ENCODE data around the gene NUTM2F.
"Not testable (repeated sequence)": the region's sequence is repeated elsewhere in the genome, so short reads cannot be mapped to it uniquely, and the experiment has no call there.

Gene NUTM2F, protein sequence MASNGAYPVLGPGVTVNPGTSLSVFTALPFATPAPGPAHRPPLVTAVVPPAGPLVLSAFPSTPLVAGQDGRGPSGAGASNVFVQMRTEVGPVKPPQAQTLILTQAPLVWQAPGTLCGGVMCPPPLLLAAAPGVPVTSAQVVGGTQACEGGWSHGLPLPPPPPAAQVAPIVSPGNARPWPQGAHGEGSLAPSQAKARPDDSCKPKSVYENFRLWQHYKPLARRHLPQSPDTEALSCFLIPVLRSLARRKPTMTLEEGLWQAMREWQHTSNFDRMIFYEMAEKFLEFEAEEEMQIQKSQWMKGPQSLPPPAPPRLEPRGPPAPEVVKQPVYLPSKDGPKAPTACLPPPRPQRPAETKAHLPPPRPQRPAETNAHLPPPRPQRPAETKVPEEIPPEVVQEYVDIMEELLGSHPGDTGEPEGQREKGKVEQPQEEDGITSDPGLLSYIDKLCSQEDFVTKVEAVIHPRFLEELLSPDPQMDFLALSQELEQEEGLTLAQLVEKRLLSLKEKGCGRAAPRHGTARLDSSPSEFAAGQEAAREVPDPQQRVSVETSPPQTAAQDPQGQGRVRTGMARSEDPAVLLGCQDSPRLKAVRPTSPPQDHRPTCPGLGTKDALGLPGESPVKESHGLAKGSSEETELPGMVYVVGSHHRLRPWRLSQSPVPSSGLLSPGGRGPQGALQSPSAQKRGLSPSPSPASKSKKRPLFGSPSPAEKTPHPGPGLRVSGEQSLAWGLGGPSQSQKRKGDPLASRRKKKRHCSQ

DNA sequence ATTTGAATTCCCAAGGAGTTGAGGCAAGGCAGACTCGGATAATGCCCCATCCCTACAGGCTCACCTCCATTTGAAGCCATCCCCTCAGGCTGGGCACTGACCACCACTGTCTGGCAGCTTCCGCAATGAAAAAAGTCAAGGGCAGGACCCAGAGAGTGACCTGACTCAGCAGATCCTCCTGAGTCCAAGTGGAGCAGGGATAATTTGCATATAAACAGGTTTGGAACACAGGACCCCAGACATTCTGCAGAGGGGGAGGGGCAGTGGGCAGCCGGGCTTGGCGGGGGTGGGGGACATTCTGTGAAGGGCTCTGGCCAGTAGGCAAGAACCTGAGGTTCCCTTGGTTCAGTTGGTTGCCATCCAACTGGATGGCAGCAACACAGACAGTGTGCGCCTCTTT lies at the start of gene NUTM2F:
Gene NUTM2F, minus strand, starts transcription at position 101 of the 400 bp plus-strand sequence. Its CDS starts 21 bp downstream, at position 80.
- H3K4me3 ChIP-seq (ENCODE audit: low read depth, low read length): not testable (repeated sequence)

DNA sequence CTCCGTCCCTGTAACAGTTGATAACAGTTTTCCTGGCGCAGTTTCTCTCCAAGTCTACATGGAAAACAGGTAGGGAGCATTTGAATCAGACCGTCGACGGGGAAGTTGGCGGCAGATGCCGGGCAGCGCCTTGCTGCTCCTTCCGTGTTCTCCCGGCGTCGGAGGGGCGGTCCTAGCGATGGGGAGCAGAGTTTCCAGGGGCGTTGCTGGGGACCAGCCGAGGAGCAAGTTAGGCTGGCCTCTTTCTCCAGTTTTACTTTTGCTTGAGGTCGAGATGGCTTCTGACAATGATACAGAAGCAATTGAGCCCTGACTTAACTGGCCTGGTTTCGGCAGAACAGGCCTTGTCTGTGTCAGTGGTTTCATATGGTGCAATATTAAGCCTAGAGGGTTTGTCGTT lies 46.8 kb upstream of the NUTM2F start:
- H3K4me3 ChIP-seq (ENCODE audit: low read depth, low read length): peak overlapping the region; percentile 59

DNA sequence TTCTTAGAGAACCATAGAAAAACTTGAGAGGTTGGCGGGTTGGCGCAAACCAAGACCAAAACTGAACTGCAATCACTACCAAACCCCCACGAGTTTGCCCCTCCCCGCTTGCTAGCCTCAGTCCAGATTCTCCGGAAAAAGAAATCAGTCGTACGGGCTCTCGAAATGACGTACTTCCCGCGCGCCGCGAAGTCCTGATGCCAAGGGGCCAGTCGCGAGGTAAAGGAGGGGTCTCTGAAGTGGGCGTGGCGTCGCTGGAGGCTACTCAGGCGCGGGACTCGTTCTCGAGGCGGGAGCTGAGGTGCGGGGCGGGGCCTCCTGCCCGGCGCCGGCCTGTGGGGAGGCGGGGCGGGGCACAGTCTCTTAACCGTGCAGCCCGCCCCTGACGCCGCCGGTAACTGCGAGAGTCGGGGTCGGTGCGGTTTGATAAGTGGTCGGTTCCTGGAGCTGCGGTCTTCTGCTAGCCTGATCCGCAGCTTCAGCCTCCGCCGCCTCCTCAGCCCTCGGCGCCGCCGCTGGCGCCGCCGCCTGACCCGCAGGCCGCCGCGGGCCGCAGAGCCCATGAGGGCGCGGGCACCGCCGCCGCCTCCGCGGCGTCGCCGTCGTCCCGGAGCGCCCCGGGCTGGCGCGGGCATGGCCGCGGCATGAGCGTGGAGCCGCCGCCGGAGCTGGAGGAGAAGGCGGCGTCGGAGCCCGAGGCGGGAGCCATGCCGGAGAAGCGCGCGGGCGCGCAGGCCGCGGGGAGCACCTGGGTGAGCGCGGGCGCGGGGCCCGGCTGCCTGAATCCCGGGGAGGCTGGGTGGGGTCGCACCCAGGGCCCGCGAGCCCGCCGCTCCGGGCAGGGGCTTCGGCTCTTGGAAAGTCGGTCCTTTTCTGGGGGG lies 46.0 kb upstream of the NUTM2F start:
- peak overlapping the region; percentile 59 for H3K4me3 ChIP-seq (ENCODE audit: low read depth, low read length)

DNA sequence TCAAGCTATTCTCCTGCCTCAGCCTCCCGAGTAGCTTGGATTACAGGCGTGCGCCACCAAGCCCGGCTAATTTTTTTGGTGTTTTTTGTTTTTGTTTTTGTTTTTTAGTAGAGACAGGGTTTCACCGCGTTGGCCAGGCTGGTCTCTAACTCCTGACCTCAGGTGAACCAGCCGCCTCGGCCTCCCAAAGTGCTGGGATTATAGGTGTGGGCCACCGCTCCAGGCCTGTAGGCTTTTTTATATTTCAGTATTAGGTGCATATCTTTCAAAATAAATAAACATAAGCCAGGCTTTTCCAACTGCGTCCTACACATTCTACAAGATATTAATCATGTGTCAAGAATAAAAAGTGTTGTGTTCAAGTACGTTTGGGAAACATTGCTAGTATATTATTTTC lies 45.3 kb upstream of the NUTM2F start:
- H3K4me3 ChIP-seq (ENCODE audit: low read depth, low read length): not testable (repeated sequence)

DNA sequence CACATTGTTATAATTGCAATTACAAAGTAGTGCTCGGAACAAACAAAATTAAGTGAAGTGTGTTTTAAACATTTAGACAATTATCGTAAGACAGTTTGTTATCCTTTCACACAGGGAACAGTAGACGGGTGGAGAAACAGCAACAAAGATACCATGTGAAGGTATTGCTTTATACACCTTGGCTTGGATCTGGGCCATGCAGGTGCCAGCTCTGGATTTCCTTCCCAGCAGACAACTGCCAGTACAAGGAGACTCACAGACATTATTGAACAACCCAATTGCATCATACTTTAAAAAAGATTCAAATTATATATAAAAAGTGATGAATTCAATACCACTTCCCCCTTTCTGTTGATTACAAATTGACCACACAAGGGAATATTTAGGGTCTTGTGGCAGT lies 41.8 kb upstream of the NUTM2F start:
- H3K4me3 ChIP-seq (ENCODE audit: low read depth, low read length): not testable (repeated sequence)

DNA sequence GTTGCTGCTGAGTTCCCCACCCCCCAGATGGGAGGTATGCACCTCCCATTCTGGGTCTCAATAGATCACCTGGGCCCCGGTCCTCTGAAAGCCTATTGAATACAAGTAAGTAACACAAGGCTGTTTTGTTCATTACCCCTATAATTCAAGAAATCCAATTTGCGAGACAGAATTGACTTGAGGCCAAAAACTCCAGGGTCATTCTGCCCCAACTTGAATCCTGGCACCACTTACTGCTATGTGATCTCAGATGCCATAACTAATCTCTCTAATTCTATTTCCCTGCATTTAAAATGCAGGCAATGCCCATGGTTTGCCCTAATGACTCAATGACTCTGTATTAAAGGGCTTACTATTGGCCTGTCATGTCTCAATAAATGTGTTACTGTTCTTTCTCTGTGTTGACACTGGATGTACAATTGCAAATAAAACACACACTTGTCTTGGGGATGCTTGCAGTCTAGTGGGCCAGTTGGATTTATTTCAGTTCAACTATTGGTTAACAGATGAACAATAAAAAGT lies 35.7 kb upstream of the NUTM2F start:
- H3K4me3 ChIP-seq (ENCODE audit: low read depth, low read length): not testable (repeated sequence)

DNA sequence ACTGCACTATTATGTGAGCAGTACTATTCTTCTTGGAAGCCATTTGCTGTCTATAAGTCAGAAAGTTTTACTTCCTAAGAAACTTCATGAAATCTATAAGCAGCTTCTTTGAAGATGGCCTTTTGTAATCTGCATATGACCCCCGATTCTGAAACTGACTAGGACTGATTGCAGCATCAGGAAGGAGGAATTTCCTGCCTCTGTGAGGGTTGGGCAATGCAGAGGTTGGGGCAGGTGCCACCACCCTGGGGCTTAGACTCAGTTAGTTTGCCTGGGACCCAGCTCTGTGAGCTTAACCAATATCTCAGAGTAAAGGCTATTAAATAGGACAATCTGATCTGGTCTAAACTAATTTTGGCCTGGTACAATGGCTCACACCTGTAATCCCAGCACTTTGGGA lies 28.7 kb upstream of the NUTM2F start:
- H3K4me3 ChIP-seq (ENCODE audit: low read depth, low read length): not testable (repeated sequence)

DNA sequence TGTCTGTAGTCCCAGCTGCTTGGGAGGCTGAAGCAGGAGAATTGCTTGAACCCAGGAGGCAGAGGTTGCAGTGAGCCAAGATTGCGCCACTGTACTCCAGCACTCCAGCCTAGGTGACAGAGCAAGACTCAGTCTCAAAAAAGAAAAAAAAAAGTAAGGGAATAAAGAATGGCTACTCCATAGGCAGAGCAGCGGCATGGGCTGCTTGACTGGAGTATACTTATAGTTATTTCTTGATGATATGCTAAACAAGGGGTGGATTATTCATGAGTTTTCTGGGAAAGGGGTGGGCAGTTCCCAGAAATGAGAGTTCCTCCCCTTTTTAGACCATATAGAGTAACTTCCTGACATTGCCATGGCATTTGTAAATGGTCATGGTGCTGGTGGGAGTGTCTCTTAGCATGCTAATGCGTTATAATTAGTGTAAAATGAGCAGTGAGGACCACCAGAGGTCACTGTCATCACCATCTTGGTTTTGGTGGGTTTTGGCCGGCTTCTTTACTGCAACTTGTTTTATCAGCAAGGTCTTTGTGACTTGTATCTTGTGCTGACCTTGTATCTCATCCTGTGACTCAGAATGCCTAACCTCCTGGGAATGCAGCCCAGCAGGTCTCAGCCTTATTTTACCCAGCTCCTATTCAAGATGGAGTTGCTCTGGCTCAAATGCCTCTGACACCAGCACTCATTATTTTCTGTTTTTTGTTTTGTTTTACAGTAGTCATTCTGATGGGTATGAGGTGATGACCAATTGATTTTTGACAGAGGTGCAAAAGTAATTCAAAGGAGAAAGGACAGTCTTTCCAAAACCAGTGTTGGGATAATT lies 23.7 kb upstream of the NUTM2F start:
- not testable (repeated sequence) for H3K4me3 ChIP-seq (ENCODE audit: low read depth, low read length)

DNA sequence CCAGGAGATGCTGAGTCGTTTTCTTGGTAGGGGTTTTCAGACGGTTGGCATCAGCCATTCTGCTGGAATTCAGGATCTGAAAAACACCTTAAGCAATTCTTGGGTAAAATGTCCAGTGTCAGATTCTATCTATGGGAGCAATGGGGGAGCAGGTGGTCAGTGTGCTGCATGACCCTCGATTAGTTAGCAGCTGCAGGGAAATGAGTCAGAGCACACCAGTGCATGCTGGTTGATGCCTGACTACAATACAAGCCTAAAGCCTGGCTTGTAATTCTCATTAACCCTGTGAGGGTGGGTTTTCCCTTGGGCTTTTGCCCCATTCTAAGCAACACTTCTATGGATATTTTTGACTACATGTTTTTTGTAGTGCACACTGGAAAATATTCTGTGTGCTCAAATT lies 20.3 kb upstream of the NUTM2F start:
- not testable (repeated sequence) for H3K4me3 ChIP-seq (ENCODE audit: low read depth, low read length)

DNA sequence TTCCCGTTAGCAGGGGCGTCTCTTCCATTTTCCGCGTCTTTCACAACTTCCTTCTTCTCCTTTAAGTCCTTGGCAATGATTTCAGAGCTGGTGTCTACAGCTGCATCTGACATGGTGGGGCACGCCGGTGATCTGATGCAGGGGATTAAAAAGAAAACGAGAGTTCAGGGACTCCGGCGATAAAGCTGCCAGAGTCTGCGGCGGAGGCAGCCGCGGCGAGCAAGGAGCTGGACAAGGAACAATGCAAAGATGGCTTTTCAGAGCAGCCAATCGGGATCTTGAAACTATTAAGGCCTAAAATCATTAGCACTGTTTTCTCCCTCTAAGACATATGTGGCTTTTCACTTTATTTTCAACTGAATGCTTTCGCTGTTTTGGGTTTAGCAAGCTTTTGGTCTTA lies 19.0 kb upstream of the NUTM2F start:
- H3K4me3 ChIP-seq (ENCODE audit: low read depth, low read length): not testable (repeated sequence)

DNA sequence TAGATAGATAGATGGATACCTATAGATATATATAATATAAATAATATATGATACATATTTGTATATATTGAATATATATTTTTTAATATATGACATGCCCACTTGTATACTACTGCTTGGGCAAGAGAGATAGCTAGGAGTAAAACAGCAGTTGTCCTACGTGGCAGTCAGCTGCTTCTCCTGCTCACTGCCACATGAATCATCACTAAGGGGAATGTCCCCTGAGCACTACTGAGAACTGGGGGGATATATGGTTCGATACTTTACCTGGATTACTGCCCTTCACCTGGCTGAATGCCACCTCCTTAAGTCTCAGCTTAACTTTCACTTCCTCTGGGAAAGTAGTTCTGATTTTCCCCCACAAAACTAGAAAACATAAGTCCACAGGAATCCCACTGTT lies 13.3 kb upstream of the NUTM2F start:
- not testable (repeated sequence) for H3K4me3 ChIP-seq (ENCODE audit: low read depth, low read length)

DNA sequence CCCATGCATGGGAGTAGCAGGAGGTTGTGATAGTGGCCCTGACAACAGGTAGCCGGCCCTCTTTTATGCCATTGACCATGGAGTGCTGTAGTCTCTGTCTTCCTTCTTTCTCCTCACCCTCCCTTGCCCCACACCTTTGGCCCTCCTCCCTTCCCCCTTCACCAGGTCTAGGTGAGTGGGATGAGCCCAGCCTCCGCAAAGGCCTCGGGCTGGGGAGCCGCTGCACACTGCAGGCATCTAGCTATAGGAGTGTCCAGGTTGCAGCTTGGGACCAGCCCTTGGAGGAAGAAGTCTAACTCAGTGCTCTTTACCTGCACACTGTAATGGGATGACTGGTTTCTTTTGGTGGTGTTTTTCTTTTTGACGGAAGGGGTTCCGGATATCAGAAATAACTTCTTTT lies 12.3 kb upstream of the NUTM2F start:
- not testable (repeated sequence) for H3K4me3 ChIP-seq (ENCODE audit: low read depth, low read length)

DNA sequence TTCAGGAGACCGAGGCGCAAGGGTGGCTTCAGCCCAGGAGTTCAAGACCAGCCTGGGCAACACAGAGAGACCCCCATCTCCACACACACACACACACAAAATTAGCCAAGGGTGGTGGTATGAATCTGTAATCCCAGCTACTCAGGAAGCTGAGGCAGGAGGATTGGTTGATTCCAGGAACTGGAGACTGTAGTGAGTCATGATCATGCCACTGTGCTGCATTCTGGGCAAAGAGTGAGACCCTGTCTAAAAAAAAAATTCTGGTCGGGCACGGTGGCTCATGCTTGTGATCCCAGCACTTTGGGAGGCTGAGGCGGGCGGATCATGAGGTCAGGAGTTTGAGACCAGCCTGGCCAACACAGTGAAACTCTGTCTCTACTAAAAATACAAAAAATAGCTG lies 11.2 kb upstream of the NUTM2F start:
- H3K4me3 ChIP-seq (ENCODE audit: low read depth, low read length): not testable (repeated sequence)

DNA sequence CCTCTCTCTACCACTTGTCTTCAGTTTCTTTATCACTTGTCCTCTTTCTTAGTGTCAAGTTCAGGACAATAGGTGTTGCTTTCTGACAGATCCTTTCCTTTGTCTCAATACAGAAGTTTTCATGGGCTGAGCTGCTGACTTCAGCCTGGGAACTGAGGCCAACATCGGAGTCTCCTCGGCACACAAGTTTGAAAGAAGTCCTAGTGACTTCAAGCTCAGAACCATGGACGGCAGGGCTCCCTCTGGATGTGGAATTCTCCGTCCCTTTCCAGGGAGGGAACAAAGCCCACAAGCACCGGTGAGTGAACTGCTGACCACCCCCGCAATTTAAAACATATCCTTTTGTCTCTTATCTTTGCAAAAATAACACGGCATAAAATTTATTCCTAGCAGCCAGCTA lies 10.3 kb upstream of the NUTM2F start:
- not testable (repeated sequence) for H3K4me3 ChIP-seq (ENCODE audit: low read depth, low read length)

DNA sequence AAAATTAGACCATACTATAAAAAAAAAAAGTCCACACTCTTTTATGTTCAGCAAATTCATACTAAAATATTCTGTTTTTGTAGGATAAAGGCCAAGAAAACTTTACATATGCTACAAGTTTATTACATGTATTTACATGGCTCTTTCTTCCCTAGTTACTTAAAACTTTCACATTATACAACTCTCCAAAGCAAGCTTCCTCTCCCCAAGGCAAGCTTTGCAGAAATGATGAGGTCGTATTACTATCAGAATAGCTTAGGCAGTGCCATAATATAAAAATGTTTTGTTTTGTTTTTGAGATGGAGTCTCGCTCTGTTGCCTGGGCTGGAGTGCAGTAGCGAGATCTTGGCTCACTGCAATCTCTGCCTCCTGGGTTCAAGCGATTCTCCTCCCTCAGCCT lies 8.0 kb upstream of the NUTM2F start:
- H3K4me3 ChIP-seq (ENCODE audit: low read depth, low read length): not testable (repeated sequence)

DNA sequence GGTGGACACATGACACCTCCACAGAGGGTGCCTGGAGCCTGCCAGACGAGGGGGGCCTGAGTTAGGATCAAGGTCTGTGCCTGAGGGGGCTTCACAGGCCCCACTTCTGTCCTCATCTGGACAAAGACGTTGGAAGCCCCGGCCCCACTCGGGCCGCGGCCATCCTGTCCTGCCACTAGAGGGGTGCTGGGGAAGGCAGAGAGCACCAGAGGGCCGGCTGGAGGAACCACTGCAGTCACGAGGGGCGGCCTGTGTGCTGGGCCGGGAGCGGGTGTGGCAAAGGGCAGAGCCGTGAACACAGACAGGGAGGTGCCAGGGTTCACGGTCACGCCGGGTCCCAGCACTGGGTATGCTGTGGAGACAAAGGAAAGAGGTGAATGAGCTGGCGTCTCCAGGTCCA lies 2.9 kb downstream of the NUTM2F start:
- not testable (repeated sequence) for H3K4me3 ChIP-seq (ENCODE audit: low read depth, low read length)

DNA sequence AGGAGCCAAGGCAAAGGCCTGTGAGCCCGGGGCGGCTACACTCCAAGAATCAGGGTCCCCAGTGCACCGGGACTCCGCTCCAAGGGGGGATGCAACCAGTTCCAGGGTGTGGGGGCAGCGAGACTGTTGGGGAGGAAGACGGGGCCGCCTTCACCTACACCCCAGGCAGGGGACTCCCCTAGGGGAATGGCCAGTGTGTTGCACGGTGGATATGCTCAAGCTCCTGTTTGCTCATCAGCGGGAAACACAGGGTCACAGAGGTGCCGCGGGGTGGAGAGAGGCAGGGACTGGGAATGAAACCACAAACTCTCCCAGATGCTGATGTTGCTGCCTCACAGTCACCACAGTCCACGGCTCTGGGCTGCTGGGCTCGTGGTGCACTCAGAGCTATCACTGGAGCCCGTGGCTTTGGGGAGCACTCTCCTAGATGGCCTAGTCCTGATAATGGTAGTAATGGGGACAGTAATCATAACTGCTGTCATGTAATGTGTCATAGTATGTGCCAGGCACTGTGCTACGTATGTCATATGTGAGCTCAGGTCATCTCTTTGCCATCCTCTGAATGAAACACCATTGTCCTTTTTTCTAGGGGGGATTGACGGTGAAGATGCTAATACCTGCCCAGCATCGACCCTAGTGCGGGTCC lies 5.2 kb downstream of the NUTM2F start:
- H3K4me3 ChIP-seq (ENCODE audit: low read depth, low read length): not testable (repeated sequence)

DNA sequence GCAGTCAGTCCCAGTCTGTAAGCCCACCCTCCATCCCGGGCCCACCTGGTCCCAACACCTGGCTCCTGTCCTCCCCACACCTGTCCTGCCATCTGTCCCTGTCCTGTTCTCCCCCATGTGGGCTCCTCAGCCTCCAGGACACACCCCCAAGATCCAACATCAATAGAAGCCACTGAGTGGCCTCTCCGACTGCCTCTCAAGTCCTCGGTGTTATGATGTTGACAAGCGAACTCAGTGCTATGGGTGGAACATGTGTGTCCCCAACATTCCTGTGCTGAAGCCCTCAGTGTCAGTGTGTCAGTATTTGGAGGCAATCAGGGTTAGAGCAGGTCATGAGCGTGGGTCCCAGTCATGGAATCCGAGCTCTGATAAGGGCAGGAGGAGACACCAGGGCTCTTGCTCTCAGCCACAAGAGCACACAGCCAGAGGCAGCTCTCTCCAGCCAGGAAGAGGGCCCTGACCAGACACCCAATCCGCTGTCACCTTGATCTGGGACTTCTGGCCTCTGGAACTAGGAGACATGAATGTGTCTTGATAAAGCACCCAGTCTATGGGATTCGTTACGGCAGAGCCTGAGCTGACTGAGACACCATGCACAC lies 6.0 kb downstream of the NUTM2F start:
- H3K4me3 ChIP-seq (ENCODE audit: low read depth, low read length): not testable (repeated sequence)

All from GM12875 (cell line).